H9 (cell line): ENCODE data around the gene TOP3B. TPM values are rescaled to one million over a fixed set of nuclear protein-coding genes. Genes with fewer than 3 reads are reported as not detected.

Source experiments
- DNase-seq: peaks from one replicate; pipeline ENCODE4 v3.0.0-alpha.2; 2017
- H2AFZ ChIP-seq: one replicate; pipeline ENCODE4 v1.6.1; 2013; ENCODE audit warnings: mild to moderate bottlenecking, low read length, control low read depth, moderate library complexity
- H2AK5ac ChIP-seq: 2 replicates; pipeline ENCODE4 v1.6.1; 2013; ENCODE audit warnings: low read length, control low read depth, mixed read lengths; ENCODE audit not compliant: insufficient read length
- H2BK120ac ChIP-seq: one replicate; pipeline ENCODE4 v1.6.1; 2013; ENCODE audit warnings: low read depth, mild to moderate bottlenecking, low read length, control low read depth, inconsistent platforms; ENCODE audit not compliant: poor library complexity, severe bottlenecking
- H2BK12ac ChIP-seq: 2 replicates; pipeline ENCODE4 v1.6.1; 2013; ENCODE audit warnings: low read length, control low read depth, mixed read lengths, low read depth; ENCODE audit not compliant: insufficient read length
- H2BK15ac ChIP-seq: 2 replicates; pipeline ENCODE4 v1.6.1; 2013; ENCODE audit warnings: low read depth, low read length, control low read depth
- H2BK20ac ChIP-seq: one replicate; pipeline ENCODE4 v1.6.1; 2013; ENCODE audit warnings: low read depth, mild to moderate bottlenecking, low read length, control low read depth, inconsistent platforms; ENCODE audit not compliant: poor library complexity, severe bottlenecking
- H2BK5ac ChIP-seq: 2 replicates; pipeline ENCODE4 v1.6.1; 2013; ENCODE audit warnings: low read length, control low read depth, mixed read lengths; ENCODE audit not compliant: insufficient read length
- H3K14ac ChIP-seq: 2 replicates; pipeline ENCODE4 v1.6.1; 2013; ENCODE audit warnings: low read length, control low read depth; ENCODE audit not compliant: insufficient read depth
- H3K18ac ChIP-seq: 2 replicates; pipeline ENCODE4 v1.6.1; 2013; ENCODE audit warnings: low read depth, mild to moderate bottlenecking, mixed read lengths, low read length, control low read depth; ENCODE audit not compliant: insufficient read length
- H3K23ac ChIP-seq: 2 replicates; pipeline ENCODE4 v1.6.1; 2013; ENCODE audit warnings: low read length, control low read depth, mixed read lengths, low read depth; ENCODE audit not compliant: insufficient read length
- H3K23me2 ChIP-seq: 2 replicates; pipeline ENCODE4 v1.6.1; 2013; ENCODE audit warnings: low read depth, mild to moderate bottlenecking, mixed read lengths, low read length, control low read depth; ENCODE audit not compliant: insufficient read length, poor library complexity, severe bottlenecking
- H3K27ac ChIP-seq: 2 replicates; pipeline ENCODE4 v1.5.1; 2013; ENCODE audit warnings: low read length, control low read depth, mixed read lengths, low read depth; ENCODE audit not compliant: insufficient read length
- H3K27me3 ChIP-seq: 2 replicates; pipeline ENCODE4 v1.6.1; 2013; ENCODE audit warnings: low read length, control low read depth, inconsistent platforms; ENCODE audit not compliant: insufficient read depth
- H3K4ac ChIP-seq: 2 replicates; pipeline ENCODE4 v1.6.1; 2013; ENCODE audit warnings: low read depth, mild to moderate bottlenecking, control low read depth, inconsistent platforms, low read length, moderate library complexity
- H3K4me1 ChIP-seq: 2 replicates; pipeline ENCODE4 v1.6.1; 2013; ENCODE audit warnings: low read length, control low read depth, inconsistent platforms; ENCODE audit not compliant: insufficient read depth
- H3K4me2 ChIP-seq: 2 replicates; pipeline ENCODE4 v1.6.1; 2013; ENCODE audit warnings: low read length, control low read depth, mixed read lengths; ENCODE audit not compliant: insufficient read length, insufficient read depth
- H3K56ac ChIP-seq: 2 replicates; pipeline ENCODE4 v1.6.1; 2013; ENCODE audit warnings: low read depth, mild to moderate bottlenecking, mixed read lengths, low read length, control low read depth; ENCODE audit not compliant: insufficient read length
- H3K79me1 ChIP-seq: 2 replicates; pipeline ENCODE4 v1.6.1; 2013; ENCODE audit warnings: low read depth, mild to moderate bottlenecking, moderate library complexity, low read length, control low read depth, inconsistent platforms; ENCODE audit not compliant: insufficient read depth, poor library complexity, severe bottlenecking
- H3K79me2 ChIP-seq: 2 replicates; pipeline ENCODE4 v1.6.1; 2013; ENCODE audit warnings: low read length, control low read depth, inconsistent platforms; ENCODE audit not compliant: insufficient read depth
- H3K9ac ChIP-seq: 2 replicates; pipeline ENCODE4 v1.6.1; 2013; ENCODE audit warnings: low read length, control low read depth, mixed read lengths; ENCODE audit not compliant: insufficient read length; ENCODE audit errors: extremely low read depth
- H3K9me3 ChIP-seq: one replicate; pipeline ENCODE4 v1.6.1; 2013; ENCODE audit warnings: low read depth, low read length, inconsistent platforms; ENCODE audit not compliant: control insufficient read depth
- H3T11ph ChIP-seq: one replicate; pipeline ENCODE4 v1.6.1; 2013; ENCODE audit warnings: mild to moderate bottlenecking, low read length, control low read depth, inconsistent platforms
- H4K20me1 ChIP-seq: one replicate; pipeline ENCODE4 v1.6.1; 2013; ENCODE audit not compliant: control insufficient read depth, insufficient read length, insufficient read depth
- H4K5ac ChIP-seq: 2 replicates; pipeline ENCODE4 v1.6.1; 2013; ENCODE audit warnings: low read depth, mild to moderate bottlenecking, mixed read lengths, low read length, control low read depth; ENCODE audit not compliant: insufficient read length
- H4K8ac ChIP-seq: replicated peaks from 2 replicates; pipeline ENCODE4 v1.6.1; 2013; ENCODE audit warnings: low read length, control low read depth, mixed read lengths, low read depth; ENCODE audit not compliant: insufficient read length
- H4K91ac ChIP-seq: 2 replicates; pipeline ENCODE4 v1.6.1; 2013; ENCODE audit warnings: low read depth, mild to moderate bottlenecking, moderate library complexity, mixed read lengths, low read length, control low read depth; ENCODE audit not compliant: insufficient read length
- H3K27ac Mint-ChIP-seq, 3 experiments: 2 replicates in 2 of 3; 3 replicates in 1 of 3; pipeline ENCODE4 v1.8.0; 2020 to 2021; ENCODE audit warnings: mixed read lengths in 3 of 3, mild to moderate bottlenecking in 1 of 3, moderate library complexity in 1 of 3
- H3K27me3 Mint-ChIP-seq: 2 replicates; pipeline ENCODE4 v1.8.0; 2021; ENCODE audit warnings: low read depth, mild to moderate bottlenecking, moderate library complexity, mixed read lengths
- H3K36me3 Mint-ChIP-seq, 3 experiments: 2 replicates in 2 of 3; 3 replicates in 1 of 3; pipeline ENCODE4 v1.8.0; 2020 to 2021; ENCODE audit warnings: low read depth in 3 of 3, mixed read lengths in 3 of 3; ENCODE audit not compliant: insufficient read depth in 1 of 3
- H3K4me1 Mint-ChIP-seq, 2 experiments: 2 replicates each; pipeline ENCODE4 v1.8.0; 2020; ENCODE audit warnings: mixed read lengths in 2 of 2
- H3K4me3 Mint-ChIP-seq, 2 experiments: 2 replicates in 1 of 2; 3 replicates in 1 of 2; pipeline ENCODE4 v1.8.0; 2020 to 2021; ENCODE audit warnings: mild to moderate bottlenecking in 2 of 2, mixed read lengths in 2 of 2, moderate library complexity in 1 of 2
- H3K9me3 Mint-ChIP-seq, 2 experiments: 2 replicates in 1 of 2; 3 replicates in 1 of 2; pipeline ENCODE4 v1.8.0; 2020; ENCODE audit warnings: mild to moderate bottlenecking in 2 of 2, mixed read lengths in 2 of 2, moderate library complexity in 1 of 2
- CTCF ChIP-seq: fragments of 200-600 bp; sonication (generic); conservative IDR thresholded peaks from 3 replicates; pipeline ENCODE4 v1.8.0; 2021; ENCODE audit warnings: antibody characterized with exemption, mild to moderate bottlenecking
- WGBS: extraction: QIAGEN DNeasy Blood & Tissue Kit; methylation state at CpG from one replicate; pipeline ENCODE4 v1.1.7; 2013; ENCODE audit warnings: missing lambda C conversion rate, low lambda C conversion rate, mixed read lengths; ENCODE audit not compliant: insufficient read length; ENCODE audit errors: extremely low coverage; 5-methylcytosine and 5-hydroxymethylcytosine counted together
- total RNA-seq: library from RNA; stranded (reverse); gene quantifications from 2 replicates; pipeline ENCODE4 v1.2.1, GENCODE V29; 2021

Gene TOP3B
- total RNA-seq, 1 experiment from 2014 or later, result 55.2 TPM

DNA sequence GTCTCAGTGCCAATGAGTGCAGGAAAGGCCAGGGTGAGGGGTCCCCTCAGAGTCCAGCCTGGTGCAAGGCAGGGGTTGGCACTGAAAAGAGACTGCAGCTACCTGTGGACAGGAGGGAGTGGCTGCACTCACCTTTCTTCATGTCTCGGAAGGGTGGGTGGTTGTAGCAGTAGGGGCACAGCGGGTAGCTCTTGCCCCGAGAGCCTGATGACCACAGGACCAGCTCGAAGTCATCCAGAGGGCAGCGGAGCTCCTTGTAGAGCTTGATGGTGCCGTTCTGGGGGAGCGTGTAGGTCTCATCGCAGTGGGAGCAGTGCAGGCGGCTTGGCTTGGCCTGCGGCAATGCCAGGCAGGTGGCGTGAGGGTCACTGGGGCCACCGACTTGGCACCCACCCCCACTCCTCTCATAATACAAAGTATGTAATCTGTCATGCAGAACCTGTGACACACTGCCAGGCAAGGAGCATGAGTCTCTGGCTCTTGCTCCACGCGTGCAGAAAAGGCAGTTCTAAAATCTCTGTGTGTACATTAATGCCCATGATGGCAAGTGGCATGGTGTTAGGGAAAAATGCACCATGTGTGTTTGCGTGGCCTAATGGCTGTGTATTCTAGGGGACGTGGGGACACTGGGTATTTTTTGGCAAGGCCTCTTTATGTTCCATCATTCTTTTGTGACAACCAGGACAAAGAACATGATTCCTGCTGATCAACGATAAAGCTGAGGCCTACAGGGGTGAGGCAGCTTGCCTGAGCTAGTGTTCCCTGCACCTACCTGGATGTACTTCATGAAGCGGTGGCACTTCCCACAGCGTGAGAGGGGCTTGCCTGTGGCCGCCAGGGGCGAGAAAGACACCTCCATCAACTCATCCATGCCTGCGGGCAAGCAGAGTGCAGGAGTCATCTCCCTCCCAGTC is 24.0 kb downstream of the TOP3B start:
- no peaks in the 10 kb centered on the region for H3K79me2 ChIP-seq
- H2AFZ ChIP-seq, result no peak overlapping the region
- Mint-ChIP-seq H3K4me3 (no peak overlapping the region), H3K27ac (no peak overlapping the region), H3K4me1 (no peaks in the 10 kb centered on the region), H3K9me3 (no peaks in the 10 kb centered on the region; a peak in 1 of 5 replicates), H3K27me3 (peaks cover 8% of the 10 kb centered on the region), H3K36me3 (peaks cover 16 to 41% (median 31%) of the 10 kb centered on the region in 3 experiments)
- no peaks in the 10 kb centered on the region for H3K79me1 ChIP-seq
- H3K27ac ChIP-seq, result no peak overlapping the region
- no peak overlapping the region for H3K4me2 ChIP-seq
- no peak overlapping the region for H2BK15ac ChIP-seq
- H3K18ac ChIP-seq, result no peak overlapping the region
- no peak overlapping the region for H4K5ac ChIP-seq
- H4K91ac ChIP-seq, result no peak overlapping the region
- H3K9me3 ChIP-seq, result no peaks in the 10 kb centered on the region
- no peak overlapping the region for H2BK12ac ChIP-seq
- no peak overlapping the region for H3K9ac ChIP-seq
- no peak overlapping the region for H2BK20ac ChIP-seq
- H3K4me1 ChIP-seq, result no peaks in the 10 kb centered on the region
- no peaks in the 10 kb centered on the region for H3K27me3 ChIP-seq
- no peak for DNase-seq
- no peak overlapping the region for H3K56ac ChIP-seq
- H4K8ac ChIP-seq, result no peak overlapping the region
- no peak overlapping the region for H3K23ac ChIP-seq
- H3K4ac ChIP-seq, result no peak overlapping the region
- H2BK5ac ChIP-seq, result no peak overlapping the region
- no peak overlapping the region for H3K14ac ChIP-seq
- no peaks in the 10 kb centered on the region for H4K20me1 ChIP-seq
- H2AK5ac ChIP-seq, result no peak overlapping the region
- no peak overlapping the region for H2BK120ac ChIP-seq
- no peak for TF ChIP-seq CTCF
- no CpG with 5 or more reads among the region's 22 CpGs for WGBS
- no peak overlapping the region for H3T11ph ChIP-seq
- no peaks in the 10 kb centered on the region for H3K23me2 ChIP-seq
